GM18502 (cell line): Measurements from ENCODE around the gene AOC3.
"Not testable (repeated sequence)": the region's sequence is repeated elsewhere in the genome, so short reads cannot be mapped to it uniquely, and the experiment has no call there.

Source experiments
- ATAC-seq: cut with Tn5 transposase; IDR thresholded peaks from one replicate; pipeline ENCODE4 v1.9.1; 2021; ENCODE audit warnings: mild to moderate bottlenecking; ENCODE audit not compliant: unreplicated experiment, poor library complexity

AOC3 gene

GRCh38 chr17:42843358-42843934 is 7.6 kb upstream of the AOC3 start:
- ATAC-seq = no peak

GRCh38 chr17:42844271-42844670 is 6.7 kb upstream of the AOC3 start, which contains the start of gene AOC2:
TSS of gene AOC2 (plus strand) at chr17:42844580. CDS start at chr17:42844627, 47 bp downstream.
- no peak for ATAC-seq

GRCh38 chr17:42844761-42845555 is 6.0 kb upstream of the AOC3 start:
- no peak for ATAC-seq

- ATAC-seq = no peak
These were observed 5.5 kb upstream of the AOC3 start for GRCh38 chr17:42845556-42845917.

GRCh38 chr17:42845918-42846593 is 4.9 kb upstream of the AOC3 start:
- ATAC-seq = no peak

- no peak for ATAC-seq
These were observed 4.3 kb upstream of the AOC3 start for GRCh38 chr17:42846594-42847280.

GRCh38 chr17:42848093-42848492 is 2.9 kb upstream of the AOC3 start:
- no peak for ATAC-seq

GRCh38 chr17:42849031-42849430 is 2.0 kb upstream of the AOC3 start:
- ATAC-seq = no peak

GRCh38 chr17:42849451-42850181 is 1.4 kb upstream of the AOC3 start:
- ATAC-seq = no peak

GRCh38 chr17:42851371-42852240 is 607 bp downstream of the AOC3 start:
- ATAC-seq = not testable (repeated sequence)

GRCh38 chr17:42852351-42852750 is 1.4 kb downstream of the AOC3 start:
- ATAC-seq = no peak

- no peak for ATAC-seq
These were observed 2.0 kb downstream of the AOC3 start for GRCh38 chr17:42853004-42853403.

GRCh38 chr17:42853597-42853967 is 2.6 kb downstream of the AOC3 start:
- no peak for ATAC-seq

- no peak for ATAC-seq
These were observed 3.2 kb downstream of the AOC3 start for GRCh38 chr17:42853968-42854790.

GRCh38 chr17:42855048-42855596 is 4.1 kb downstream of the AOC3 start:
- no peak for ATAC-seq

GRCh38 chr17:42856093-42856492 is 5.1 kb downstream of the AOC3 start:
- not testable (repeated sequence) for ATAC-seq

GRCh38 chr17:42856516-42856915 is 5.5 kb downstream of the AOC3 start:
- not testable (repeated sequence) for ATAC-seq

GRCh38 chr17:42857389-42857788 is 6.4 kb downstream of the AOC3 start:
- ATAC-seq = no peak
